Measurements from ENCODE around the gene NRXN3. TPM values are rescaled to one million over a fixed set of nuclear protein-coding genes. Genes with fewer than 3 reads are reported as not detected.

NRXN3 gene
- total and polyA plus RNA-seq, 5 donors from 2014 or later = not detected

DNA sequence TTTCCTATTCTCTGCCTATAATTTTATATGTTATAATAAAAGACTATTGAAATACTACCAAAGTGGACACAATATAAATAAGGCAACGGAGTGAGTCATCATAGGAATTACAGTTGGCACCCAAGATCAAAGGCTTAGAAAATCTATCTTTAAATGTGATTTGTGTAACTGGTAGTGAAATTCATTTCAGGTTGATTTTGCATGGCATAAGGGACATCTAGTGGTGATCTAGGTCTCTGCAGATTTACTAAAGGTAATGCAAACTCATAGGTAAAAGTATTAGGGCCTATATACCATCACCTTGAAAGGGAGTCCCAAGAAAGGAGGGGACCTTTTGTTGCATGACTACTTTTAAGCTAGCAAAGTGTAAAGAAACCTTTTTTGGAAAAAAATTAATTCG is 527.2 kb downstream of the NRXN3 start:
- no peak overlapping the region for H3K4me3 Mint-ChIP-seq
- H3K36me3 ChIP-seq (ENCODE audit: control insufficient read depth, insufficient read depth, low read length) = no peaks in the 10 kb centered on the region
- peak in 1 of 3 donors; percentile 5 for DNase-seq
- no peak overlapping the region for H3K27ac ChIP-seq (ENCODE audit: insufficient read depth, low read length, poor library complexity, severe bottlenecking)
- H3K27ac Mint-ChIP-seq = no peak overlapping the region
- H3K4me1 Mint-ChIP-seq = no peaks in the 10 kb centered on the region
- H3K9me3 ChIP-seq (ENCODE audit: control insufficient read depth in 2 of 2, low read length in 2 of 2) = no peaks in the 10 kb centered on the region
- no peak for ATAC-seq (ENCODE audit: low read depth in 2 of 2)
- H3K9me3 Mint-ChIP-seq = no peaks in the 10 kb centered on the region
- no peaks in the 10 kb centered on the region for H3K4me1 ChIP-seq (ENCODE audit: control insufficient read depth, insufficient read depth, low read length, poor library complexity, severe bottlenecking)
- H3K27me3 ChIP-seq (ENCODE audit: control insufficient read depth, insufficient read depth, low read length) = no peaks in the 10 kb centered on the region
- H3K36me3 Mint-ChIP-seq = no peaks in the 10 kb centered on the region
- no peak overlapping the region for H3K4me3 ChIP-seq (ENCODE audit: low read depth, low read length)
- H3K27me3 Mint-ChIP-seq = no peaks in the 10 kb centered on the region

DNA sequence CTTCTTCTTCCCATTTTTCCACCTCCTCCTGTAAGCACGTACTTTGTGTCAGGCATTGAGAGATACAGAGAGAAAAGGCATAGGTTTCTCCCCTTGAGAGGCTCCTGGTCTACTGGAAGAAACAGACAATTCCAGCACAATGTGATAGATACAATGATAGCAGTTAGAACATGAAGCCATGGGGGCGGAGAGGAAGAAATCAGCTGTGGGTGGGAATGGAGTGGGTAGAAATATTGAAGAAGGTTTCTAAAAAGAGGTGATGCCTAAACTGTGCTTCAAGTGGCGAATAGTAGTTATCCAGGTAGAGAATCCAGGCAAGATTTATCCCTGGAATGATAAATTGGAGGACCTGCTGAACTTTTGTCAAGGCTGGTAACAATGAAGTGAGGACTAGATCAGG is 528.8 kb downstream of the NRXN3 start:
- H3K36me3 ChIP-seq (ENCODE audit: control insufficient read depth, insufficient read depth, low read length) = no peaks in the 10 kb centered on the region
- peaks cover 0 to 2% (median 0%) of the 10 kb centered on the region in 7 donors for H3K9me3 Mint-ChIP-seq
- H3K4me1 Mint-ChIP-seq = no peaks in the 10 kb centered on the region
- H3K9me3 ChIP-seq (ENCODE audit: control insufficient read depth in 2 of 2, low read length in 2 of 2) = no peaks in the 10 kb centered on the region
- no peak overlapping the region for H3K27ac ChIP-seq (ENCODE audit: insufficient read depth, low read length, poor library complexity, severe bottlenecking)
- H3K4me1 ChIP-seq (ENCODE audit: control insufficient read depth, insufficient read depth, low read length, poor library complexity, severe bottlenecking) = no peaks in the 10 kb centered on the region
- ATAC-seq (ENCODE audit: low read depth in 2 of 2) (no peak), DNase-seq (no peak)
- no peak overlapping the region for H3K4me3 ChIP-seq (ENCODE audit: low read depth, low read length)
- no peak overlapping the region for H3K27ac Mint-ChIP-seq
- H3K4me3 Mint-ChIP-seq = no peak overlapping the region
- no peaks in the 10 kb centered on the region for H3K27me3 Mint-ChIP-seq
- H3K36me3 Mint-ChIP-seq = no peaks in the 10 kb centered on the region
- no peaks in the 10 kb centered on the region for H3K27me3 ChIP-seq (ENCODE audit: control insufficient read depth, insufficient read depth, low read length)

DNA sequence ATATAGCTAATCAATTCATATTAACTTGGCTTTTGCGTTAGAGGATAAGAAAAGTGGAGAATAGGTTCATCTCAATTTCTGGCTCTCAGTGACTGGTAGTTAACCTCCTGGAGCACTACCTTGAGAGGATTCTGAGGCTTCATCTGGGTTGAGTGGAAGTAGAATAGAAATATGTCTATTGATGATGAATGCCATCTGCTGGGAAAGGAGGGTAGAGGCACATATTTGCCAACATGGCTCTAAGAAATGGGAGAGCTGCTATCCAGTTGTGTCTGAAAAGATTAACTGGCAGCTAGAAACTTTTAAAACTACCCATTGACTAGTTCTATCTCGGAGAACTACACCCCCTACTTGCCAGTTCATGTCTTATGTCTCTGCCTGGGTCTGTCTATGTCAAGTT is 530.1 kb downstream of the NRXN3 start:
- H3K4me3 Mint-ChIP-seq = no peak overlapping the region
- no peaks in the 10 kb centered on the region for H3K36me3 ChIP-seq (ENCODE audit: control insufficient read depth, insufficient read depth, low read length)
- no peaks in the 10 kb centered on the region for H3K36me3 Mint-ChIP-seq
- no peak overlapping the region for H3K27ac ChIP-seq (ENCODE audit: insufficient read depth, low read length, poor library complexity, severe bottlenecking)
- no peaks in the 10 kb centered on the region for H3K27me3 Mint-ChIP-seq
- no peaks in the 10 kb centered on the region for H3K4me1 Mint-ChIP-seq
- no peaks in the 10 kb centered on the region for H3K9me3 ChIP-seq (ENCODE audit: control insufficient read depth in 2 of 2, low read length in 2 of 2)
- no peak overlapping the region for H3K27ac Mint-ChIP-seq
- no peak overlapping the region for H3K4me3 ChIP-seq (ENCODE audit: low read depth, low read length)
- H3K4me1 ChIP-seq (ENCODE audit: control insufficient read depth, insufficient read depth, low read length, poor library complexity, severe bottlenecking) = no peaks in the 10 kb centered on the region
- peaks cover 0 to 2% (median 0%) of the 10 kb centered on the region in 7 donors for H3K9me3 Mint-ChIP-seq
- DNase-seq (no peak), ATAC-seq (ENCODE audit: low read depth in 2 of 2) (no peak)
- no peaks in the 10 kb centered on the region for H3K27me3 ChIP-seq (ENCODE audit: control insufficient read depth, insufficient read depth, low read length)

DNA sequence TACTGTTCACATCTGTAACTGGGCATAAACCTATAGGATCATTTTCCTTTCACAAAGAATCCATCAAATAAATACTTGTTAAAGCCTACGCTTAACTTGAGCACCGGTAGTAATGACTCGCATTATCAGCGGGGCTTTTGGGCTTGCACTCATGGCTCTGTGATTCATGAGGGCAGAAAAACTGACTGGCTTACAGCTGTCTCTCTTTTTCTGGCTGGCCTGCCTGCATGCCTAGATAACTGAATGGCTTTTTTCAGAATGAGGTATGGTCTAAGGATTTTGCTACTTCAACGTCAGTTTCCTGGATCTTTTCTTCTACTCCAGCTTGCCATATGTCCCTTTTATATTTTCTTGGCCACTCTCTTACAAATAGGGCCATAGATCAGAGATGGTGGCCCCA is 531.1 kb downstream of the NRXN3 start:
- Histone ChIP-seq H3K4me3 (ENCODE audit: low read depth, low read length) (no peak overlapping the region), H3K27ac (ENCODE audit: insufficient read depth, low read length, poor library complexity, severe bottlenecking) (no peak overlapping the region), H3K36me3 (ENCODE audit: control insufficient read depth, insufficient read depth, low read length) (no peaks in the 10 kb centered on the region), H3K9me3 (ENCODE audit: control insufficient read depth in 2 of 2, low read length in 2 of 2) (no peaks in the 10 kb centered on the region), H3K27me3 (ENCODE audit: control insufficient read depth, insufficient read depth, low read length) (no peaks in the 10 kb centered on the region), H3K4me1 (ENCODE audit: control insufficient read depth, insufficient read depth, low read length, poor library complexity, severe bottlenecking) (no peaks in the 10 kb centered on the region)
- Mint-ChIP-seq H3K9me3 (peaks cover 0 to 2% (median 0%) of the 10 kb centered on the region in 7 donors), H3K27me3 (no peaks in the 10 kb centered on the region), H3K4me3 (no peak overlapping the region), H3K4me1 (no peaks in the 10 kb centered on the region), H3K36me3 (no peaks in the 10 kb centered on the region), H3K27ac (no peak overlapping the region)
- no peak for DNase-seq
- ATAC-seq (ENCODE audit: low read depth in 2 of 2) = no peak

DNA sequence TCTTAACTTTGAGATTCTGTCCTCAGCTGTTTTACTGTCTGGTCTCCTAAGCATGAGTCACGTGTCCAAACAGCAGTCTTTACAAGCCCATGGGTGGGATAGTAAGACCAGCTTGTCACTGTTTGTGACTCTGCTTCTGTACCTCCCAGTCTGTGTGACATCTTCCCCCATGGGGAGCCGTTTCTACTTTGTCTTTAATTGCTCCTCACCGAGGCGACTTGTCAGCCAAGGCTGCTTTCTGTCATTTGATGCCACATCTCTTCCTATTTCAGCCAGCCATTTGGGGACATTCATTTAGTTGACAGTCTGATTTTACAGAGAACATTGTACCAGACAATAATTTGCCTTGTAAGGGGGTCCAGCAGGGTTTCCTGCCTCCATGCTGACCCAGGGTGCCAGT is 534.8 kb downstream of the NRXN3 start:
- no peak overlapping the region for H3K4me3 Mint-ChIP-seq
- Histone ChIP-seq H3K36me3 (ENCODE audit: control insufficient read depth, insufficient read depth, low read length) (no peaks in the 10 kb centered on the region), H3K27ac (ENCODE audit: insufficient read depth, low read length, poor library complexity, severe bottlenecking) (no peak overlapping the region), H3K4me3 (ENCODE audit: low read depth, low read length) (no peak overlapping the region), H3K4me1 (ENCODE audit: control insufficient read depth, insufficient read depth, low read length, poor library complexity, severe bottlenecking) (no peaks in the 10 kb centered on the region), H3K27me3 (ENCODE audit: control insufficient read depth, insufficient read depth, low read length) (no peaks in the 10 kb centered on the region), H3K9me3 (ENCODE audit: control insufficient read depth in 2 of 2, low read length in 2 of 2) (no peaks in the 10 kb centered on the region)
- no peaks in the 10 kb centered on the region for H3K36me3 Mint-ChIP-seq
- H3K27ac Mint-ChIP-seq = no peak overlapping the region
- no peaks in the 10 kb centered on the region for H3K27me3 Mint-ChIP-seq
- DNase-seq (no peak), ATAC-seq (ENCODE audit: low read depth in 2 of 2) (no peak)
- no peaks in the 10 kb centered on the region for H3K4me1 Mint-ChIP-seq
- H3K9me3 Mint-ChIP-seq = peaks cover 0 to 2% (median 0%) of the 10 kb centered on the region in 7 donors

DNA sequence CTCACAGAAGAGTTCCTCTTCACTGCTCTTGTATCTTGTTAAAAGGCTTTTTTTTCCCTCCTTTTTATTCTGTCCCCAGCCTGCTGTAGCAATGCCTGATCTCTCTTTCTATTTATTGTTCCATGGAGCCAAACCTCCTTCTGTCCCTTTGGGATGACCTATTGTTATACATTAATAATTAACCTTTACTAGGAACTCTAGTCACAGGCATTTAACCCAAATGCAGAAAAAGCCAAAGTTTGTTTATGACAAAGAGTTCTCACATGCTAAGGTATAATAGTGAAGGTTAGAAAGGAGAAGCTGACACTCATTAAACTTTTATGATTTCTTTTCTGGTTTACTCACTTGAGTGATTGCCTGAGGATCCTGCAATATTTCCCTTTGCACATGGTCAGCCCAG is 535.8 kb downstream of the NRXN3 start:
- H3K27me3 Mint-ChIP-seq = no peaks in the 10 kb centered on the region
- peaks cover 0 to 3% (median 0%) of the 10 kb centered on the region in 7 donors for H3K9me3 Mint-ChIP-seq

DNA sequence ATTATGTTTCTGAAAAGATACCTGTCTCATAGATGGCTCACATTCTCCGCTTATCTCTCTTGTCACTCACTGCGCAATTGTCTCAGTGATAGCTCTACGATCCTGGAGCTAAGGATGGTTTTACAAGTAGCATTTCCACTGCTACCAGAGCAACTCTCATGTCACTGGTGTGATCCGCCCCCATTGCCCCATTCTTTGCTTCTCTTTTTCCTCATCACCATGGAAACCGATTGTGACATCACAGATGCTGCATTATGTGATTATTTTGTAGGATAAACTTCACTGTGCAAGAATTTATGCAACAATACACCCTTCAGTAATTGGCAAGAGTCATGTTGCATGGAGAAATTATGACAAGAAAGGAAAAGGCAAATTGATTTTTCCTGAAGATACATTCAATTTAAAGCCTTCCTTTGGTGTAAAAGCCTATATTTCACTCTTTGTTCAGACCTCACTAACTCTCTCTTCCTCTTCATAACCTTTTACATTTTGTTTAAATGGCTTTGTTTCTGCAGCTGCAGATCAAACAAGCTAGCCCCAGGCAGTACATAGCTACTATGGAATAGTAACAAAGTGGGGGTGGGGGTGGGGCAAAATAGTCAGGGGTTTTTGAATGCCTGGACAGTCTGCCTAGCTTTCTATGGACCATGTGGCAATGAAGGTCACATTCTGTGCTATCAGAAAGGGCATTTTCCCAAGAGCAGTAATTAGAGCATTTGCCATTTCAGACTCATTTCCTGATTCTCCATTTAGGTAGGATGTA is 539.8 kb downstream of the NRXN3 start:
- no peaks in the 10 kb centered on the region for H3K36me3 Mint-ChIP-seq
- no peak overlapping the region for H3K4me3 Mint-ChIP-seq
- DNase-seq = no peak
- H3K9me3 Mint-ChIP-seq = peaks cover 0 to 8% (median 3%) of the 10 kb centered on the region in 7 donors
- no peaks in the 10 kb centered on the region for H3K4me1 ChIP-seq (ENCODE audit: control insufficient read depth, insufficient read depth, low read length, poor library complexity, severe bottlenecking)
- no peak overlapping the region for H3K27ac ChIP-seq (ENCODE audit: insufficient read depth, low read length, poor library complexity, severe bottlenecking)
- no peaks in the 10 kb centered on the region for H3K9me3 ChIP-seq (ENCODE audit: control insufficient read depth in 2 of 2, low read length in 2 of 2)
- ATAC-seq (ENCODE audit: low read depth in 2 of 2) = no peak
- no peaks in the 10 kb centered on the region for H3K27me3 ChIP-seq (ENCODE audit: control insufficient read depth, insufficient read depth, low read length)
- H3K4me3 ChIP-seq (ENCODE audit: low read depth, low read length) = no peak overlapping the region
- no peaks in the 10 kb centered on the region for H3K27me3 Mint-ChIP-seq
- no peak overlapping the region for H3K27ac Mint-ChIP-seq
- H3K4me1 Mint-ChIP-seq = no peaks in the 10 kb centered on the region
- H3K36me3 ChIP-seq (ENCODE audit: control insufficient read depth, insufficient read depth, low read length) = no peaks in the 10 kb centered on the region

More for the DNA sequence above, 535.8 kb downstream of the NRXN3 start:
- Mint-ChIP-seq H3K4me1 (no peaks in the 10 kb centered on the region), H3K27ac (no peak overlapping the region), H3K4me3 (no peak overlapping the region), H3K36me3 (no peaks in the 10 kb centered on the region)
- no peak for ATAC-seq (ENCODE audit: low read depth in 2 of 2)
- no peak for DNase-seq
- Histone ChIP-seq H3K27me3 (ENCODE audit: control insufficient read depth, insufficient read depth, low read length) (no peaks in the 10 kb centered on the region), H3K27ac (ENCODE audit: insufficient read depth, low read length, poor library complexity, severe bottlenecking) (no peak overlapping the region), H3K4me3 (ENCODE audit: low read depth, low read length) (no peak overlapping the region), H3K9me3 (ENCODE audit: control insufficient read depth in 2 of 2, low read length in 2 of 2) (no peaks in the 10 kb centered on the region), H3K36me3 (ENCODE audit: control insufficient read depth, insufficient read depth, low read length) (no peaks in the 10 kb centered on the region), H3K4me1 (ENCODE audit: control insufficient read depth, insufficient read depth, low read length, poor library complexity, severe bottlenecking) (no peaks in the 10 kb centered on the region)

DNA sequence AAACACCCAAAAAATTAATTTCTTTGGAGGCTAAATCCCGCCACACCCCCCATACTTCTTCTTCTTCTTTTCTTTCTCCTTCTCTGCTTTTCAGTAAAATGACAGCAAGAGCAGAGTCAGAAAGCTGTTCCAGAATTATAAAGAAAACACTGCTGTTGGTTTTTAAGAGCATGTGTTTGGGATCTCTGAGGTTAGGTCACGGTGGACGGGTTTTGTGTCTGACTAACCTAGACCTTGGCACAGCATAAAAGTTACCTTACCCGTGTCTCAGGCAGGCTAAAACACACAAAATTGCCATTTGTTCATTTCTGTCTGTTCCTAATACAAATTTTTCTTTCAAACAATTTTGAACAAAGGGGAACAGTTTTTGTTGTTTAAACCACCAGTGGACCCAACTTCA is 540.8 kb downstream of the NRXN3 start:
- H3K27ac Mint-ChIP-seq = no peak overlapping the region
- DNase-seq = no peak
- H3K9me3 Mint-ChIP-seq = peaks cover 0 to 8% (median 3%) of the 10 kb centered on the region in 7 donors
- Histone ChIP-seq H3K36me3 (ENCODE audit: control insufficient read depth, insufficient read depth, low read length) (no peaks in the 10 kb centered on the region), H3K27me3 (ENCODE audit: control insufficient read depth, insufficient read depth, low read length) (no peaks in the 10 kb centered on the region), H3K9me3 (ENCODE audit: control insufficient read depth in 2 of 2, low read length in 2 of 2) (no peaks in the 10 kb centered on the region), H3K4me1 (ENCODE audit: control insufficient read depth, insufficient read depth, low read length, poor library complexity, severe bottlenecking) (no peaks in the 10 kb centered on the region), H3K4me3 (ENCODE audit: low read depth, low read length) (no peak overlapping the region), H3K27ac (ENCODE audit: insufficient read depth, low read length, poor library complexity, severe bottlenecking) (no peak overlapping the region)
- no peaks in the 10 kb centered on the region for H3K36me3 Mint-ChIP-seq
- ATAC-seq (ENCODE audit: low read depth in 2 of 2) = no peak
- H3K27me3 Mint-ChIP-seq = no peaks in the 10 kb centered on the region
- H3K4me3 Mint-ChIP-seq = no peak overlapping the region
- no peaks in the 10 kb centered on the region for H3K4me1 Mint-ChIP-seq

All from CD4-positive, CD25-positive, alpha-beta regulatory T cell (primary cell).